KOPT-K1 (cell line): ENCODE data around the gene AMIGO3.

Source experiments
- H3K27ac ChIP-seq: fragments of 200-600 bp; sonication (generic); 2 replicates; pipeline ENCODE4 v1.5.1; 2016; ENCODE audit warnings: antibody characterized with exemption, mild to moderate bottlenecking, low read depth, low read length; ENCODE audit not compliant: poor library complexity, severe bottlenecking
- H3K36me3 ChIP-seq: fragments of 200-600 bp; sonication (generic); 2 replicates; pipeline ENCODE4 v1.5.1; 2017; ENCODE audit warnings: antibody characterized with exemption, mild to moderate bottlenecking, low read length, moderate library complexity; ENCODE audit not compliant: insufficient read depth
- H3K9me3 ChIP-seq: fragments of 200-600 bp; sonication (generic); 2 replicates; pipeline ENCODE4 v1.5.1; 2017; ENCODE audit warnings: antibody characterized with exemption, low read length, mild to moderate bottlenecking; ENCODE audit not compliant: insufficient read depth, poor library complexity, severe bottlenecking

The AMIGO3 gene

GRCh38 chr3:49718858-49719213 is 648 bp downstream of the AMIGO3 start:
- peaks cover 77% of the 10 kb centered on the region for H3K36me3 ChIP-seq
- no peak overlapping the region for H3K27ac ChIP-seq

DNA sequence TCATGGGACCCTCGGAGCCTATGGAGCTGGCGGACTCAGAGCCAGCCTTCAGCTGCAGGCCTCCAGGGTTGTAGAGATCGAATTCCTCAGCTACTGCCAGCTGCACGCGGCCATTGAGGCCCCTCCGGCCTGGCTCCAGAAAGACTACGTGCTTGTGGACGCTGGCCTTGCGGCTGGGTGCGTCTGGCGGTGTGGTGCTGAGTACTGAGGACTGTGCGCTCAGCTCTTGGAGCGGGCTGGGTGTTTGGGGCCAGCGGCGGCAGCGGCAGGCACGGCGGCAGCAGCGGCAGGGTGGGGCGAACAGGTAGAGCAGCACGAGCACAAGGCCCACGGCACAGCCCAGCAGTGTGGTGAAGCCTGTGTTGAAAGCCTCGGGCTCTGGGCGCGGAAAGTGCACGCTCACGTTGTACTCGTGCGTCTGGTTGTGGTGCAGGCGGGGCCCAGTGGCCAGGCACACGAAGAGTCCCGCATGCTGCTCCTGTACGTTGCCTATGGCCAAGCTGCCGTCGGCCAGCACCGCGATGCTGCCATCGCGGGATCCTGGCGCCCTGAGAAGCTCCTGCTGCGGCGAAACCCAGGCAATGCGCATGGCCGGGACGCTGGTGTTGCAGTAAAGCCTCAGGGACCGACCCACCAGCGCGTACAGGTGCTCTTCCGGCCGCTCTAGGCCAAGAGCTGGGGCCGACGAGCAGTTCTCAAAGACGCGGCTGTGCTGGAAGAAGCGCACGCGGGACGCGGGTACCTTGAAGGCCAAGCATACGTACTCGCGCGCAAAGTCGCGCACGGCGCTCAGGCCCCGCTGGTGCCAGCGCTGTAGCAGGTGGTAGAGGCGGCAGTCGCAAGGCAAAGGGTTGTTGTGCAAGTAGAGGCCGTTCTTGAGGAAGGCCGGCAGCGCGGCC is 1.3 kb downstream of the AMIGO3 start:
- no peaks in the 10 kb centered on the region for H3K9me3 ChIP-seq
- no peak overlapping the region for H3K27ac ChIP-seq
- peaks cover 77% of the 10 kb centered on the region for H3K36me3 ChIP-seq

More at GRCh38 chr3:49718858-49719213, 648 bp downstream of the AMIGO3 start:
- no peaks in the 10 kb centered on the region for H3K9me3 ChIP-seq

DNA sequence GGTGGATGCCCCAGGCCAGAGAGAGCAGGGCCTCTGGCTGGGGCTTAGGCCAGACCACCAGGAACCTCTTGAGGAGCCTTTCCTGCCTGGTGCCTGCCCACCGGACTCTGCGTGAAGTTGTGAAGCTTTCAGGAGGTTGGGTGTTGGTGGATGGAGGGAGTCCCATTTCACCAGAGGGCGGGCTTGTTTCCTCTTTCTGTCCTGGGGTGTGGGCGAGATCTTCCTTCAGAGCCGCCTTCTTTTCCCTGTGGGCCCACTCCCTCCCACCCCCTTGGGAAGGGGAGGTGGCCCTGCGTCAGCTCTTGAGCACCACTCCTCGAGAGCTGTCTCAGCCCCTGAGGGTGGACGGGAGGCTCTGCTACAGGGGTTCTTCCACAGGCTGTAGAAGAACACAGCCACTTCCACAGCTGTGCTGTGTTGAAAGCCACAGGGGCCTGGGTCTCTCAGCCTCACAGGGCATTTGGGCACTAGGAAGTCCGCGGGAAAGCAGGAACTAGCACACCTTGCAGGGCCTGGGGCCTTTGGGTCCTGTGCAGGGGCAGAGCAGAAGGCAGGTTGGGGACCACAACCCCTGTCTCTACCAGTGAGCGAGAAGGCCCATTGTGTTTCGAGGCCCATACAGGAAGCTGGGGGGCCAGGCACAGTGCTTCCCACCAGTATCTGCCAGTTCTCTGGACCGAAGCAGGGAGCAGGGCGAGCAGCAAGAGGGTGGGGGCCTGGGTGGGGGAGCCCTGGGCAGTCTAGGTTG is 2.1 kb downstream of the AMIGO3 start:
- Histone ChIP-seq H3K36me3 (peaks cover 71% of the 10 kb centered on the region), H3K27ac (no peak overlapping the region)

GRCh38 chr3:49716691-49717210 is 2.7 kb downstream of the AMIGO3 start:
- H3K9me3 ChIP-seq: no peaks in the 10 kb centered on the region
- H3K27ac ChIP-seq: no peak overlapping the region
- peaks cover 65% of the 10 kb centered on the region for H3K36me3 ChIP-seq

More for the DNA sequence above, 2.1 kb downstream of the AMIGO3 start:
- no peaks in the 10 kb centered on the region for H3K9me3 ChIP-seq

- H3K9me3 ChIP-seq: no peaks in the 10 kb centered on the region
These were observed 3.3 kb downstream of the AMIGO3 start for GRCh38 chr3:49716169-49716568.

DNA sequence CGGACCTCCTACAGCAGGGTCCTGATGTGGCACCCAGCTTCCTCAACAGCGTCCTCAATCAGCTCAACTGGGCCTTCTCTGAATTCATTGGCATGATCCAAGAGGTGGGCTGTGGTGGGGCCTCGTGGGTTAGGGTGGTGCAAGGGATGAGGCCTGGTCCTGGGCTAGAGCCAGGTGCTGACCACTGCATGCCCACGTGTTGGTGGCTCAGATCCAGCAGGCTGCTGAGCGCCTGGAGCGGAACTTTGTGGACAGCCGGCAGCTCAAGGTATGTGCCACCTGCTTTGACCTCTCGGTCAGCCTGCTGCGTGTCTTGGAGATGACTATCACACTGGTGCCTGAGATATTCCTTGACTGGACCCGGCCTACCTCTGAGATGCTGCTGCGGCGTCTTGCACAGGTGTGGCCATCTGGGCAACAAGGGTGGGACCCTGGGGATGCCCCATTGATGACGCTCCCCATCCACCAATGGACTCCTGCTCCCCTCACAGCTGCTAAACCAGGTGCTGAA is 3.8 kb downstream of the AMIGO3 start:
- Histone ChIP-seq H3K9me3 (no peaks in the 10 kb centered on the region), H3K27ac (no peak overlapping the region), H3K36me3 (peaks cover 54% of the 10 kb centered on the region)

More at GRCh38 chr3:49716169-49716568, 3.3 kb downstream of the AMIGO3 start:
- peaks cover 59% of the 10 kb centered on the region for H3K36me3 ChIP-seq
- no peak overlapping the region for H3K27ac ChIP-seq

GRCh38 chr3:49714728-49715550 is 4.5 kb downstream of the AMIGO3 start:
- Histone ChIP-seq H3K36me3 (peaks cover 47% of the 10 kb centered on the region; the same call in 1 of the 2 replicates), H3K9me3 (no peaks in the 10 kb centered on the region), H3K27ac (no peak overlapping the region)

GRCh38 chr3:49713336-49714105 is 6.0 kb downstream of the AMIGO3 start:
- H3K36me3 ChIP-seq: peaks cover 34% of the 10 kb centered on the region

GRCh38 chr3:49712631-49713317 is 6.7 kb downstream of the AMIGO3 start:
- H3K27ac ChIP-seq: peak overlapping the region; percentile 70
- no peaks in the 10 kb centered on the region for H3K9me3 ChIP-seq
- H3K36me3 ChIP-seq: peaks cover 31% of the 10 kb centered on the region

More at GRCh38 chr3:49713336-49714105, 6.0 kb downstream of the AMIGO3 start:
- peak overlapping the region; percentile 70 for H3K27ac ChIP-seq
- H3K9me3 ChIP-seq: no peaks in the 10 kb centered on the region

DNA sequence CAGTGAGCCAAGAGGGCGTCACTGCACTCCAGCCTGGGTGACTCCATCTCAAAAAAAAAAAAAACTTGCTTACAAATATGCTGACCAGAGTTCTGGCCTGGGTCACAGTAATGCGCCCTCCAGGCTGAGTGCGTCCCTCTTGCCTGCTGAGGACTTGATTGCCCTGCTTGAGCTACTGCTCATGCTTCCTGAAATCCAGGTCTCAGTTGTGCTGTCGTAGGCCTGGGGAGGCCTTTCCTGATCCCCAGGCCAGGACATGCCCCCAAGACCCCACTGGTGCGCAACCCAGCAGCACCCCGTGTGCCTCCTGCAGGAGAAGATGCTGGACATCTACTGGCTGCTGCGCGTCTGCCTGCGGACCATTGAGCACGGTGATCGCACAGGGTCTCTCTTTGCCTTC is 7.3 kb downstream of the AMIGO3 start:
- Histone ChIP-seq H3K27ac (peak overlapping the region; percentile 70), H3K36me3 (peaks cover 28% of the 10 kb centered on the region), H3K9me3 (no peaks in the 10 kb centered on the region)

DNA sequence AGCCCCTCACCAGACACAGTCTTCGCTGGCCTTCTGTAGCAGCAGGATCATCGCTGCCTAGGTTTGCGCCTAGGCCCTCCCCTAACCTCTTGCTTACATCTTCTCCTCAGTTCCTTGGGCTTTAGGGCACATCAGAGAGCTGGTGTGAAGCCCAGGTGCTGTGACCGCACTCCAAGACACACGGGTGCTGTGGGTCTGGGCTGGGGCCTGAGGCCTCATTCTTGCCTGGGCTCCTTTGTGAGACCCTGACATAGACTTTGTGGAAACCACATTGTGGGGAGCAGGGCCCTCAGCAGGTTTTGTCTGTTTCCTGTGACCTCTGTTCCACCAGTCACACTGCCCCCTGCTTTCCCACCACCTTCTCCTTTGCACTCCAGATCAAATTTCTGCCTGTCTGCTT is 8.0 kb downstream of the AMIGO3 start:
- H3K36me3 ChIP-seq: peaks cover 29% of the 10 kb centered on the region
- H3K27ac ChIP-seq: peak overlapping the region; percentile 70

DNA sequence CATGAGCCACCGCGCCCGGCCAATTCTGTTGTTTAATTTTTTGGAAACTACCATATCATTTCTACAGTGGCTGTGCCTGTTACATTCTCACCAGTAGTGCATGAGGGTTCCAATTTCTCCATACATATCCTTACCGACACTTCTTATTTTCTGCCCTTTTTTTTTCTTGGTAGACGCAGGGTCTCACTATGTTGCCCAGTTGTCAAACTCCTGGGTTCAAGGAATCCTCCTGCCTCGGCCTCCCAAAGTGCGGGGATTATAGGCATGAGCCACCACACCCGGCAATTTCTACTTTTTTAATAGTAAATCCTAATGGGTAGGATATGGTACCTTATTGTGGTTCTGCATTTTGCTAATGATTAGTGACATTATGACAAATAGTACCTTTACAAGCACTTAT is 9.6 kb downstream of the AMIGO3 start:
- Histone ChIP-seq H3K36me3 (peaks cover 31% of the 10 kb centered on the region), H3K27ac (no peak overlapping the region)

More for the DNA sequence above, 8.0 kb downstream of the AMIGO3 start:
- H3K9me3 ChIP-seq: no peaks in the 10 kb centered on the region

GRCh38 chr3:49707113-49707480 is 12.4 kb downstream of the AMIGO3 start:
- Histone ChIP-seq H3K36me3 (peaks cover 53% of the 10 kb centered on the region), H3K27ac (no peak overlapping the region), H3K9me3 (no peaks in the 10 kb centered on the region)

More for the DNA sequence above, 9.6 kb downstream of the AMIGO3 start:
- H3K9me3 ChIP-seq: no peaks in the 10 kb centered on the region
